ENCODE results near the gene SLC22A4.

DNA sequence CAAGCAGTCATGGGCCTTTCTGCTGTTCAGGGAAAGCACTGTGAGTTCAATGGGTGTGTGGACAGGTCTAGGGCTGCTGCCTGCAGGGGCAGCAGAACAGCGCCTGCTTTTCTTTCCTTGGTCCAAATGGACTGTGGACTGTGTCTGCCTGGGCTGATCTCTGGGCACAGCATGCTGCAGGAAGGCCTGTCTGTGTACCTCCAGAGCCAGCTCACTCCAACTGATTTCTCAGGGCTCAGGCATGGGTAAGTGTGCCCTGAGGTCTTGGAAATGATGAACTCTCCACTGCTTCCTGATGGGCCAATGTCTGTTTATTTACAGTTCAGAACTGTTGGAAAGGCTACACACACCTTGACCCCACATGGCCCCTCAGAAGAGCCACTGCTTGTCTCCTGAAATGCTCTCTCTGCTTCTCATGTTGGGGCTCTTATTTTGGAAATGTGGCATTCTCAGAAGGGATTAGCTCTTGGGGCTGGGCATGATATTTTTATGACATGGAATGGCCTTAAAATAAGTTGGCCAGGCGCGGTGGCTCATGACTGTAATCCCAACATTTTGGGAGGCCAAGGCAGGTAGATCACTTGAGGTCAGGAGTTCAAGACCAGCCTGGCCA lies 27.0 kb downstream of the SLC22A4 start:
- TF ChIP-seq, protein P1, sequence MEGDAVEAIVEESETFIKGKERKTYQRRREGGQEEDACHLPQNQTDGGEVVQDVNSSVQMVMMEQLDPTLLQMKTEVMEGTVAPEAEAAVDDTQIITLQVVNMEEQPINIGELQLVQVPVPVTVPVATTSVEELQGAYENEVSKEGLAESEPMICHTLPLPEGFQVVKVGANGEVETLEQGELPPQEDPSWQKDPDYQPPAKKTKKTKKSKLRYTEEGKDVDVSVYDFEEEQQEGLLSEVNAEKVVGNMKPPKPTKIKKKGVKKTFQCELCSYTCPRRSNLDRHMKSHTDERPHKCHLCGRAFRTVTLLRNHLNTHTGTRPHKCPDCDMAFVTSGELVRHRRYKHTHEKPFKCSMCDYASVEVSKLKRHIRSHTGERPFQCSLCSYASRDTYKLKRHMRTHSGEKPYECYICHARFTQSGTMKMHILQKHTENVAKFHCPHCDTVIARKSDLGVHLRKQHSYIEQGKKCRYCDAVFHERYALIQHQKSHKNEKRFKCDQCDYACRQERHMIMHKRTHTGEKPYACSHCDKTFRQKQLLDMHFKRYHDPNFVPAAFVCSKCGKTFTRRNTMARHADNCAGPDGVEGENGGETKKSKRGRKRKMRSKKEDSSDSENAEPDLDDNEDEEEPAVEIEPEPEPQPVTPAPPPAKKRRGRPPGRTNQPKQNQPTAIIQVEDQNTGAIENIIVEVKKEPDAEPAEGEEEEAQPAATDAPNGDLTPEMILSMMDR (IDR thresholded peaks at IDR 0.05): peak in 3 of 6 experiments; percentile 42 to 54 (median 53)
- no peak for TF ChIP-seq POLR2A (IDR thresholded peaks at IDR 0.05)
